LNCAP (cell line): Measurements from ENCODE around the gene SH3BP2.

Experiments used
- TF ChIP-seq, protein P1 (sequence below): fragments of 450-650 bp; IDR thresholded peaks from 2 replicates; pipeline ENCODE4 v1.5.1; 2017; ENCODE audit warnings: mild to moderate bottlenecking

Gene SH3BP2

DNA sequence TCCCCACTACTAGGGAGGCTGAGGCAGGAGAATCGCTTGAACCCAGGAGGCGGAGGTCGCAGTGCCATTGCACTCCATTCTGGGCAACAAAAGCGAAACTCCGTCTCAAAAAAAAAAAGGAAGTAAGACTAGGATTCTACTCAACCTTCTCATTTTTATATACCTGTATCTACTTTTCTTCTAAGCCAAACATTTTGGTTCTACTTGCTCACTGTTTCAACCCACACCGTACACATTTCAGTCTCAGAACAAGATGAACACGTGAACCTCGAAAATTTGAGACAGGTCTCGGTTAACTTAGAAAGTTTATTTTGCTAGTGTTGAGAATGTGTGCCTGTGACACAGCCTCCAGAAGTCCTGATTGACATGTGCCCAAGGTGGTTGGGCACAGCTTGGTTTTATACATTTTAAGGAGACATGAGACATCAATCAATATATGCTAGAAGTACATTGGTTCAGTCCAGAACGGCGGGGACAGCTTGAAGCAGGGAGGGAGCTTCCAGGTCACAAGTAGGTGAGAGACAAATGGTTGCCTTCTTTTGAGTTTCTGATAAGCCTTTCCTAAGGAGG is 54.5 kb downstream of the SH3BP2 start:
- TF ChIP-seq, protein P1, sequence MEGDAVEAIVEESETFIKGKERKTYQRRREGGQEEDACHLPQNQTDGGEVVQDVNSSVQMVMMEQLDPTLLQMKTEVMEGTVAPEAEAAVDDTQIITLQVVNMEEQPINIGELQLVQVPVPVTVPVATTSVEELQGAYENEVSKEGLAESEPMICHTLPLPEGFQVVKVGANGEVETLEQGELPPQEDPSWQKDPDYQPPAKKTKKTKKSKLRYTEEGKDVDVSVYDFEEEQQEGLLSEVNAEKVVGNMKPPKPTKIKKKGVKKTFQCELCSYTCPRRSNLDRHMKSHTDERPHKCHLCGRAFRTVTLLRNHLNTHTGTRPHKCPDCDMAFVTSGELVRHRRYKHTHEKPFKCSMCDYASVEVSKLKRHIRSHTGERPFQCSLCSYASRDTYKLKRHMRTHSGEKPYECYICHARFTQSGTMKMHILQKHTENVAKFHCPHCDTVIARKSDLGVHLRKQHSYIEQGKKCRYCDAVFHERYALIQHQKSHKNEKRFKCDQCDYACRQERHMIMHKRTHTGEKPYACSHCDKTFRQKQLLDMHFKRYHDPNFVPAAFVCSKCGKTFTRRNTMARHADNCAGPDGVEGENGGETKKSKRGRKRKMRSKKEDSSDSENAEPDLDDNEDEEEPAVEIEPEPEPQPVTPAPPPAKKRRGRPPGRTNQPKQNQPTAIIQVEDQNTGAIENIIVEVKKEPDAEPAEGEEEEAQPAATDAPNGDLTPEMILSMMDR, result no peak

DNA sequence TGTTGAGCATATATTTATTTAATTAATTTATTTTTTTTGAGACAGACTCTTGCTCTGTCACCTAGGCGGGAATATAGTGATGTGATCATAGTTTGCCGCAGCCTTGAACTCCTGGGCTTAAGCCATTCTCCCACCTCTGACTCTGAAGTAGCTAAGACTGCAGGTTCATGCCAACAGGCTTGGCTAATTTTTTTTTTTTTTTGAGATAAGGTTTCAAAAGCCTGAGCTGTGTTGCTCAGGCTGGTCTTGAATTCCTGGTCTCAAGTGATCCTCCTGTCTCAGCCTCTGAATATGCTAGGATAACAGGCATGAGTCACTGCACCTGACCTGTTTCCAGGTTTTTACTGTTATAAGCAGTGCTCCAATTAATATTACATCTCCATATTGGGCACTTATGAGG is 55.6 kb downstream of the SH3BP2 start:
- TF ChIP-seq, protein P1, result no peak

DNA sequence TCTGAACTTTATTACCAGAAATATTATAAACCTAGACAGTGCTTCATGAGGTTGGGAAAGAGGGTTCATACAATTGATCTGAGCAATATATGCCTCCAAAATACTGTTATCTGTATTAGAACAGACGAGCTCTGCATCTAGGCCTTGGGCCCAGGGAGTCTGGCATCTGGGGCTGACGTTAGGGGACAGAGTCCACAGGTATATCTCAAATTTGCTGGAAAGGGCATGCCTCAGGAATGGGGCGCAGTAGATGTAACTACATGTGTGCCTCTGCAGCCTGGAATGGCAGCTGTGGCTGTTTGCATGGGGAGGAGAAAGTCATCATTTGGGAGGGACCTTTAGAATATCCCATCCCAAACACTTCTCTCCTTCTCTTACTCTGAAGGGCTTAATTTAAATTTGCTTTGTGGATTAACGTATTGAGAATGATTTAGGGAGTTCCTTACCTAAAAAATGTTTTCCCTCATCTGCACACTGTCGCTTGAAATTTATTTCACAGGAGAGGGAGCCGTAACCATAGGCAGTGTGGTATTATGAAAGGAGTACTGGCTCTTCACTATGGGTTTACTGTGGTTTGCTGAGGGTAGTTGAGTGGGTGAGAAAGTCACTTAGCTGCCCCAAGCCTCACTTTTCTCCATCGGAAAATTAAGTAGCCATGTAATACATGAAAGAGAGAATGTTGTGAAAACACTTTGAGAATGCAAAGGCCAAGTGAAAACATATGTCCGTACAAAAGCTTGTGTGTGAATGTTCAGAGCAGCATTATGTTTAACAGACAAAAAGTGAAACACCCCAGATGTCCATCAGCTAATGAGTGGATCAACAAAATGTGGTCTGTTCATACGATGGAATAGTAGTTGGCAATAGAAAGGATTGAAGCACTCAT is 56.6 kb downstream of the SH3BP2 start:
- TF ChIP-seq, protein P1, result no peak

DNA sequence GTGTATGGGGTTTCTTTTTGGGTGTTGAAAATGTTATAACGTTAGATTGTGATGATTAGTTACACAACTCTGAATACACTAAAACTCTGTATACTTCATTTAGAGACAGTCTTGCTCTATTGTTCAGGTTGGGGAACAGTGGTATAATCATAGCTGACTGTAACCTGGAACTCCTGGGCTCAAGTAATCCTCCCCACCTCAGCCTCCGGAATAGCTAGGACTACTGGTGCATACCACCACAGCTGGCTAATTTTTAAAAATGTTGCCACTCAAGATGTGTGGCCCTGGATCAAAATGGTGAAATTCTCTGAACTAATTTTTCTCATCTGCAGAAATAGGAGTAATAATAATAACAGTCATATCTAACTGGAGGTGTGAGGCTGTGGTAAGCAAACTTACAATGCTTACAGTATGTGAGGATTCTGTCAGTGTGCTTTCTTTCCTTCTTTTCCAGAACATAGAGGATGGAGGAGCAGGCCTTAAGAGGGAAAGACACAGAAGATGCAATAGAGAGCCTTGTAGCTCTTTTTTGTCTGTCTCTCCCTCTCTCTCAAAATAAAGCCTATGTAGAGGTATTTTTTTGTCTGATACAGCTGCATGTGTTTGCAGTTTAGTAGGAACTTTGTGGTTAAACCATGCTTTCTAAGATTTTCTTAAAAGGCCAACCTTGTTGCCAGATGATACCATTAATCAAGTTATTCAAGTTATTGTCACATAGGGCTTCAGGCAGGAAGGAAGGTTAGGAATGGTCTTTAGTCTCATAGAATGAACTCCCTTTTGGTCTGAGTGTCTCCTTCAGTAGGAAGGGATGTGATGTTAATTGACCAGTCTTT is 58.3 kb downstream of the SH3BP2 start:
- TF ChIP-seq, protein P1, result no peak

DNA sequence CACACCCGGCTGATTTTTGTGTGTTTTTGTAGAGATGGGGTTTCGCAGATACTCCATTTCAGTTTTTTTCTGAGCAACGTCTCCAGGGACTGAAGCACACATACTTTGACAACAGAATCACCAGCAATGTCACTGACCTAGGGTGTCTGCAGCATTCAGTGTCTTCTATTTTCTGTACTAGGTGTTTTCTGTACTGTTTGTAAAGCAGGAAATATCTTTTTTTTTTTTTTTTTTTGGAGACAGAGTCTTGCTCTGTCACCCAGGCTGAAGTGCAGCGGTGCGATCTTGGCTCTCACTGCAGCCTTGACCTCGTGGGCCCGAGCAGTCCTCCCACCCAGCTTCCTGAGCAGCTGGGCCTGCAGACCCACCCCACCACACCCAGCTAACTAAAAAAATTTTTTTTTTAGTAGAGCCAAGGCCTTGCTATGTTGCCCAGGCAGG is 59.6 kb downstream of the SH3BP2 start:
- TF ChIP-seq, protein P1, result no peak

GRCh38 chr4:2855584-2855983 is 62.7 kb downstream of the SH3BP2 start:
- TF ChIP-seq, protein P1, result no peak

DNA sequence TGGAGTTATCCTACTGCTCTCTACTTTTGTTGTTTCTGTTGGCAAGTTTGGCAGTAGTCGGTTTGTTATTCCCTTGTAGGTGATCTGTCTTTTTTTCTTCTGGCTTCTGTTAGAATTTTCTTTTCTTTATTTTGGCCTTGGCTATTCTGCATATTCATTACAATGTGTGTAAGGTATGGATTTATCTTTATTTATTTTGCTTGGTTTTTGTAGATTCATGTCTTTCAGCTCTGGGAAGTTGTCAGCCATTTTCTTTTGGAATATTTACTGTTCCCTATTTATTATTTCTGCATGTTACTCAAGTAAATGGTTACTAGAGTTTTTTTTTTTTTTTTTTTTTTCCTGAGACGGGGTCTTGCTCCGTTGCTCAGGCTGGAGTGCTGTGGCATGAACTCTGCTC is 63.4 kb downstream of the SH3BP2 start:
- TF ChIP-seq, protein P1, result no peak
